GM13976 (cell line): Measurements from ENCODE around the gene IFNLR1.

Experiments used
- DNase-seq: peaks from one replicate; pipeline ENCODE4 v3.0.0; 2012; ENCODE audit warnings: low spot score
- CTCF ChIP-seq: IDR thresholded peaks from 2 replicates; pipeline ENCODE4 v1.5.1; 2012; ENCODE audit warnings: borderline replicate concordance, mild to moderate bottlenecking; ENCODE audit not compliant: insufficient read depth; ENCODE audit errors: extremely low read depth, missing control alignments, control extremely low read depth
- in situ Hi-C: fragments of 300-500 bp; cut with MboI; formaldehyde crosslinking; loops from one replicate; pipeline ENCODE4 v1.12.0; 2022; ENCODE audit warnings: low sequenced_read_pairs, mixed read lengths, inconsistent platforms; ENCODE audit not compliant: unreplicated experiment

The IFNLR1 gene

DNA sequence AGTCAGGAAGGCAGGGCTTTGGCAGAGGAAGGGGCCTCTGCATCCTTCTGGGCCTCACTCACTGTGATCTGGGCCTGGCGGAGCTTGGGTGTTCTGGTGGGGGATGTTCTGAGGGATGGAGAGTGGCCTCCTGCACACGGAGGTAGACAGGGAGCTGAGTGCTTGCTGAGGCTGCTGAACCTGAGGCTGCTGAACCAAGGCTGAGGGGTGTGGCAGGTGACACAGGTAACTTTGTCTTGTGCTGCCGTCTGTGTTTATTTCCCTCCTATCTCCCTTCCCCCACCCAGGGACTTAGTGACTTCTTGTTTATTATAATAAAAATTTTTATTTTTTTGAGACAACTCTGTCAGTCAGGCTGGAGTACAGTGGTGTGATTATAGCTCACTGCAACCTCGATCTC is 37.7 kb upstream of the IFNLR1 start:
- in situ Hi-C loops, result no loop called here
- no peak for DNase-seq
- no peak for TF ChIP-seq CTCF

DNA sequence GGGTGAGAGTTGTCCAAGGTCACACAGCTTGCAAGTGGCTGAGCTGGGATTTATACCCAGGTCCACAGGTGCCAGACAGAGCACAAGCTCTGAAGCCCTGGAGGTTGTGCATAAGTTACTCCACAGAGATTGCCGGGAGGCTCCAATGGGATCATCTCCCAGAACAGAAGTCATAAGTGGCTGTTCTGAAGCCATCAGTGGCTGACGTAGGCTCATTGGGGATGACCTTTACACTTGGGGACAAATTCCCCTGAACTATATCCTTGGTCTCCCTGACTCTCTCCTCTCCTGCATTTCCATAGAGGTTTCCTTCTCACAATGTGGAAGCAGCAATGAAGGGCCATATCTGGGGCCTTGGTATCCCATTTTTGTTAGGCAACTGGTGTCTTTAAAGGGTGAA is 37.0 kb upstream of the IFNLR1 start:
- DNase-seq, result no peak
- TF ChIP-seq CTCF, result no peak
- in situ Hi-C loops, result no loop called here

- in situ Hi-C loops, result no loop called here
- no peak for DNase-seq
- TF ChIP-seq CTCF, result no peak
Observed at GRCh38 chr1:24222793-24223192, 35.7 kb upstream of the IFNLR1 start.

GRCh38 chr1:24222008-24222605 is 35.0 kb upstream of the IFNLR1 start:
- no peak for TF ChIP-seq CTCF
- no peak for DNase-seq
- in situ Hi-C loops, result no loop called here

- in situ Hi-C loops, result no loop called here
- no peak for DNase-seq
- no peak for TF ChIP-seq CTCF
Observed at GRCh38 chr1:24221246-24221645, 34.2 kb upstream of the IFNLR1 start.

GRCh38 chr1:24216276-24217074 is 29.4 kb upstream of the IFNLR1 start:
- TF ChIP-seq CTCF, result no peak
- in situ Hi-C loops, result no loop called here
- DNase-seq, result no peak
